HT-29 (cell line): ENCODE measurements around the gene ARHGAP18. TPM values are rescaled to one million over a fixed set of nuclear protein-coding genes. Genes with fewer than 3 reads are reported as not detected.

ENCODE experiments used
- total RNA-seq: library from RNA; depleted of rRNA; stranded (reverse); fragments of >200 nt; shearing (Covaris generic); gene quantifications from 2 replicates; pipeline ENCODE4 v1.2.3, GENCODE V29; 2014; rRNA removed

Gene ARHGAP18
- total RNA-seq, 1 experiment from 2014 or later, result 29.7 TPM

Other genes with a start within 250 kb of the ARHGAP18 start
- not detected in 2 replicates for gene TMEM244, start 151.1 kb upstream of the ARHGAP18 start, total RNA-seq